HL-60 (cell line): ENCODE results near the gene SCYGR8.

Experiments used
- POLR2AphosphoS5 ChIP-seq: IDR thresholded peaks from 2 replicates; pipeline ENCODE4 v1.6.1; 2012; ENCODE audit warnings: low read depth
- SPI1 ChIP-seq: IDR thresholded peaks from 2 replicates; pipeline ENCODE4 v1.6.1; 2012; ENCODE audit warnings: low read depth, mild to moderate bottlenecking, borderline replicate concordance
- TF ChIP-seq, protein P1 (sequence below): IDR thresholded peaks from one replicate; pipeline ENCODE4 v1.5.1; 2011; ENCODE audit warnings: low read length, control low read depth, inconsistent platforms; ENCODE audit not compliant: insufficient read depth

DNA sequence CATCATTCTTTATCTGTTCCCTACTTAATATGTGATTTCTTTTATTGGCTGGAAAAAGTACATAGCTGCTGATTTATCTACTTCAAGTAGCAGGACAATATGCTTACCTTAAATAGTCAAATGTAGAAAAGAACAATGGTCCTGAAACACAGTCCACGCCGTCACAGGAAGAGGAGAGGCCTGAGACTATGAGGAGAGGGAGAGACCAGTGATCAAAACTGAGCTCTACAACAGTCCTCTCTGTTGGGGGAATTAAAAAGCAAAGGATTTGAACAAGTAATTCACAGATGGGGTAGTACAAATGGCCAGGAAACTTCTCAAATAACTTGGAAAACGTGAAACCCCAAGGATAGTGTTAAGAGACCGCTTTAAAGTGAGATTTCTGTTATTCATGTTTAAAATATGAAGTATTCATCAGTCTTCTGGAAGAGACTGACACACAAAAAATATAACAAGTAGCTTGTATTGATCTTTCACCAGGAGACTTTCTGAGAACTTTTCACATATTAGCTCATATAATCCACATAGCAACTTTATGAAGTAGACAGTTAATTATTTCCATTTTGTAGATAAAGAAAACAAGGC, 20.2 kb downstream of the SCYGR8 start:
- TF ChIP-seq, protein P1, sequence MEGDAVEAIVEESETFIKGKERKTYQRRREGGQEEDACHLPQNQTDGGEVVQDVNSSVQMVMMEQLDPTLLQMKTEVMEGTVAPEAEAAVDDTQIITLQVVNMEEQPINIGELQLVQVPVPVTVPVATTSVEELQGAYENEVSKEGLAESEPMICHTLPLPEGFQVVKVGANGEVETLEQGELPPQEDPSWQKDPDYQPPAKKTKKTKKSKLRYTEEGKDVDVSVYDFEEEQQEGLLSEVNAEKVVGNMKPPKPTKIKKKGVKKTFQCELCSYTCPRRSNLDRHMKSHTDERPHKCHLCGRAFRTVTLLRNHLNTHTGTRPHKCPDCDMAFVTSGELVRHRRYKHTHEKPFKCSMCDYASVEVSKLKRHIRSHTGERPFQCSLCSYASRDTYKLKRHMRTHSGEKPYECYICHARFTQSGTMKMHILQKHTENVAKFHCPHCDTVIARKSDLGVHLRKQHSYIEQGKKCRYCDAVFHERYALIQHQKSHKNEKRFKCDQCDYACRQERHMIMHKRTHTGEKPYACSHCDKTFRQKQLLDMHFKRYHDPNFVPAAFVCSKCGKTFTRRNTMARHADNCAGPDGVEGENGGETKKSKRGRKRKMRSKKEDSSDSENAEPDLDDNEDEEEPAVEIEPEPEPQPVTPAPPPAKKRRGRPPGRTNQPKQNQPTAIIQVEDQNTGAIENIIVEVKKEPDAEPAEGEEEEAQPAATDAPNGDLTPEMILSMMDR: no peak
- no peak for TF ChIP-seq SPI1
- TF ChIP-seq POLR2AphosphoS5: no peak
